ENCODE results near the gene PAM.
"Not testable (repeated sequence)": the region's sequence is repeated elsewhere in the genome, so short reads cannot be mapped to it uniquely, and the experiment has no call there.

Gene PAM

DNA sequence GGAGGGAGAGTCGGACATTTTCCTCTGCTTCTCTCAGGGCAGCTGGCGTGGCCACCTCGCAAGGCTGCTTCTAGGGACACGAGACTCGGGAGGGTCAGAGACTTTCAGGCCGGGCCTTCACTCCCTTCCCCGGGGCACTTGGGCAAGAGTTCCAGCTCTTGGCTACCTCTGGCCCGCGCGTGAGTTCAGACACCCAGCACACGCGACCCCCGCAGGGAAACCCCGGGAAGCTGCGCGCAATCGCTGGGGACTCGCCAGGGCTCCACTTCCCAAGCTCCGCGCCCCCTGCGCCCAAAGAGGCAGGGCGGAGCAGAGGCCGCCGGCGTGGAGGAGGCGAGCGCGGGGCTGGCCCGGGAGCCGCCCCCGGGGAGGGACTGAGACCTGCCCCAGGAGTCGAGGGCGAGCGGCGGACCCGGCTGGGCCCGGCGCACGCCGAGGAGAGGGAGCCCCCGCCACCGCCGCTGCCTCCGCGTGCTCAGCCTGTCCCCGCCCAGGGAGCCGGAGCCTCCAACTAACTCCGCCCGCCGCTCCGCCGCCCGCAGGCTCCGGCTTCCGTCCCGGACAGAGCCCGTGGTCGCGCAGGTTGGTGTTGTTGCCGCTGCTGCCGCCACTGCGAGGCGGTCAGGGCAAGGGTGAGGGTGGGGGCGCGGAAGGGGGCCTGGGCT, at the start of gene PAM:
PAM (plus strand) TSS at position 539 of the 665 bp plus-strand sequence. CDS start 110,891 bp downstream, outside the sequence.
- DNase-seq, result peak; percentile 77

DNA sequence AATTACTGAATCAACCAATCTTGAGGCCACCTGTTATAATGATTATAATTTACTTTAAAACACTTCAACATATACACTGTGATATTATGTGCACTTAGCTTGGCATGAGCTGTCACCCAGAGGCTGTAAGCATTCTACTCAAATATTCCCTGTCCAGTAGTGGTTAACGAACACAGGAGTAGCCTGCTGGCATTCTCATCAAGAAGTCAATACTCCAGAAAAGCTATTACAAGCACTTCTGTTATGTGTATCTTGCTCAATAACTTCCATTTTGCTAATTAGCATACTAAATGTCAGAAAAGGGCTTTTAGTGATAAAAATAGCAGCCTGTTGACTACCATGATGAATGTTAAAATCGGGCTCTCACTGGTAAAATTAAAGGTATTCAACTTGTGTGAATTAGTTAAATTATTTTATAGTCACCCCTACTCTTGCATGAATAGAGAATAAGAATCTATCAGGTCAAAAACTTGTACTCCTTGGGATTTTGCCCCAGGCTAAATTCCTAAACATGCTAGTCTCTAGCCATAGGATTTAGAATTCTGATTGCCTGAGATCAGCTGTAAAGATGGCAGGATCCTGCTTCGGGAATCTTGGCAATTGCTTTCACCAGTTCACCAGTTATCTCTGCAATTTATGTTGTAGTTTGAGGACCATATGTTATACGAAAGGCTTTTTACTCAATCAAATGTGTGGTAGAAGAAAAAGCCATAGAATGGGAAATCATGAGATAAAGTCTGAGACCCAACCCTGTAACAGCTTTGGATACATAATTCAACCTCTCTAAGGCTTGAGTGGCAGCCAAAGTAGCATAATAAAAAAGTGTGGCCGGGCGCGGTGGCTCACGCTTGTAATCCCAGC, 43.4 kb upstream of the PAM start:
- DNase-seq, result no peak

DNA sequence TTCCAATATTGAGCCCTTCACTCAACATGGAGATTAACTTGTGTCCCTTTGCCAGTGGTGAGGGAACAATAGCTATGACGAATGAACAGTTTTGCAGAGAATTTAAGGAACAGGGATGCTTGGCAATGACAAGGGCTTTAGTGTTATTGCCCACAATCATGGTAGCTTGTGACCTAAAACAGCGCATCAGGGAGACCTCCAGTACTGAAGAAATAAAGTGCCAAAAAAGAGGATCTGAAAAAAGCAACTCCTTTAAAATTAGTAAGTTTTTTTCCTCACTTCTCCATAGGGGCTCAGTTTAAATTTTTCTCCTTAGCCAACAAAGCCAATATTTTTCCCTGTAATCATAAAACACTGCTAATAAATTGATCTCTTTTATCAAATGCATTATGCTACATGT, 41.8 kb upstream of the PAM start:
- no peak for DNase-seq

DNA sequence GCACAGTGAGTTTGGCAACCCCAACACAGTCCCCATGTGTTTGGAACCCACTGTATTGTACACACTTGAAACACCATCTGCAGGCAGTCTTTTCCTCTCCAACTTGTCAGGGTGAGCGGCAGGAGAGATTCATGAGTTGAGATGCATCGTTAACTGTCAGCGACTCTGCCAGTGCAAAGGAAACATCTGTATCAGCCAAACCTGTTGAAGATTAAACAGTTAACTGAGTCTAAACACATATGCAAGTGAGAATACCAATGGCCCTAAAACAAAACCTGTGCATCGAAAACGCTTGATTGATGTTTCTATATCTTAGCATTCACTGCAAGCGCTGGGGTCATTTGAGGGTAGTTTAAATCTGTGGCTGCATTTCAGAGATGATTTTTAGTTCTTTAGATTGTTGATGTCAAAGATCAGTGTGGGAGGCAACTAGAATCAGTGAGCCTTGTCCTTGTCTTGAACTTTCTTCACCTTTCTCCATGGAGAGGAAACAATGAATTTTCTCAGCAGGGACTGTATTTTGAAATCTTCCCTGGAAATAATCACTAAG, 41.3 kb upstream of the PAM start:
- no peak for DNase-seq

DNA sequence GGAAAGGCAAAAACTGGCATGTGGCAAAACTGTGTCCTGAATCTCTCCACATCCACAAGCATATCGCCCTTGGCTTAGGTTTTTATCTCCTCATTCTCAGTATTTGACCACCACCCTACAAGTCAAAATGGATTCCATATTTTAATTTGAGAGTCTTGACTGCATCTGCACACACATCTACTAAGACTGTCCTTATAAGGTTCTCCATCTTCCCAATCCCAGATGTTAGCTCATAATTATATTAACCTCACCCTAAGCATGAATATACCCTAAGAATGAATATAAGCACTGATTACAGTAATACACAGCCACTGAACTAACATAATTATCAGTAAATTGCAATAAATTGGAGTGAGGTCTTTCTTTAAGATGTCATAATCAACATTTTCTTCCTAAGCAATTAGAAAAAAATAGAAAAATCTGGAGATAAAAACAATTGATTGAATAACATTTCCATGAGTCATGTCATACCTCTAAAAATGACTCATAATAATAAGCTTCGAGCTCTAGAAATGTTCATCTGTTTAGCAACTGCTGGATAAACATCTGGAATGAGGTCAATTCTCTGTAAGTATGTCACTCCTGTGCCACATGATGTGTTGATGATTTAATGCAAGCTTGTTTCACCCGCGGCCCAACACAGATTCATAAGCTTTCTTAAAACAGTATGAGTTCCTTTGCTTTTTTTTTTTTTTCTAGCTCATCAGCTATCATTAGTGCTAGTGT, 39.9 kb upstream of the PAM start:
- DNase-seq, result no peak

DNA sequence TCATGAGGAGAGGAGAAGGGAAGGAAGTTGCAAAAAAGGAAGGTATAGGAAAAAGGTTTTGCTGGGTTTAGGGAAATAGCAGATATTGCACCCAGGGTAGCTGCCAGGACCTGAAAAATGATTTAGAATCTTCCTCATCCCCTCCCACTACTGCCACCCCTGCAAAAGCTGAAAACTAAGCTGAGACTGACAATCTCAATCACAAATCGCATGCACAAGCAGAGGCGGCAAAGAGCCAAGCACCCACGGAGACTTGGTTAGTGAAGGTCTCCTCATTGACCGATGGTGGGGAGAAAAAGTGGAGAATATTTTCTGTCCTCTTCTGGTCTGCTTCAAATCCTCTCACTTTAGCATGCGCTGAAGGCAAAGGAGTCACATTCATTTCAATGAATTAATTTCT, 39.1 kb upstream of the PAM start:
- no peak for DNase-seq

DNA sequence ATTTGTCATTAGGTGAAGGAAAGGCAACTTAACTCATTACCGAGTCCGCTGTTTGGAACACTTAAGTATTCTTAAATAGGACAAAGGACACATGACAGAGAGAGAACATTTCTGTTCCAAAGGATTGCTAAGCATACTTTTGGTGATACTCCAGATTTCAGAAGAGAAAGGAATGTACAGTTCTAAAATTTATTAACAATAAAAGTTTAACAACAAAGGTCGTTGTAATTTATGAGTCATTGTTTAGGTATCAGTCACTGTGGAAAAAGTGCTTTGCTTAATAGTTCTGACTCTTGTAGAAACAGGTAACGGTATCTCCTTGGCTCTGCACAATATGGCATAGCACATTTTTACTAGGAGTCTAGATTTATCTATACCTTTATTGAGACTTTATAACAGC, 36.3 kb upstream of the PAM start:
- DNase-seq, result no peak

DNA sequence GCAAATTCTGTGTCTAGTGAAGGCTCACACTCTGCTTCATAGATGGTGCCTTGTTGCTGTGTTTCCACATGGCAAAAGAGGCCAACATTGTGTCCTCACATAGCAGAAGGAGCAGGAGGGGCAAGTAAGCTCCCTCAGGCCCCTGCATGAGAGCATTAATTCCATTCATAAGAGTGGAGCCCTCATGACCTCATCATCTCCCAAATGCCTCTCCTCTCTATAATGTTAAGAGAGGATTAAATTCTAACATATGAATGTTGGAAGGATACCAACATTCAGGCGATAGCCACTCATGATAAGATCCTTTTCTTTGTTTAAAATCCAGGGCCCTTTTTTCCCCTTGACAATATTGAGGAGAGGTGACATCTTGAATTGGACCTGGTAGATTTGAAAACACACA, 35.2 kb upstream of the PAM start:
- no peak for DNase-seq

DNA sequence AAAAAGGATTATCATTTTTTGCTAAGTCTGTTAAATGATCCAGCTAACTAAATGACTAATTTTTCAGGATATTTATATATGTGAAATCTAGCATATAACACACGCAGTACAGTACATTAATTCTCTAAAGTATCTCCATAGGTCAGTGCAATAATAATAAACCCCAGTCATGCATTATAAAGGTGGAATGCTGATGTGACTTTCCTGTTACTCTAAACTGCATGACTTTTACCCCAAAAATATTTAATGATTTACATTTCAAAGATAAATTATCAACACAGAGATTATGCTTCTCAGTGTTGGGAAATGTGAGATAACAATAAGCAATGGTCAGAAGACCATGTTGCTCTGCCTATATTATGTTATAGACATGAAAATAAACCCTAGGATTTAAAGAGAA, 34.1 kb upstream of the PAM start:
- no peak for DNase-seq

DNA sequence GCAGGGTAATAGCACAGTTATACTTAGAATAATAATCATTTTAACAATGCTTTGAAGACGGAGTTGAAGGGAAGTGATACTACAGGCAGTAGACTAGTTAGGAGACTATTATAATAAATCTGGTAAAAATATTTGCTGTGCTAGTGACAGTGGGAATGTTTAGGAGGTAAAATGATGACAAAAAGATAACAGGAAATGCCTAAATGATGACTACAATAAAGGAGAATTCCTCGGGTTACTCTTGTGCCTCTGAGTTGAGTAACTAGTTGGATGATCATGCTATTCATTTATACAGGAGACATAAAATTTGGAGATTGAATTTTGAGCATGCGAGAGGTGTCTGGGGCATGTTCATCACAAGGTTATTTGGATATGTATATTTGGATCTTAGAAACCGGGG, 32.2 kb upstream of the PAM start:
- DNase-seq, result no peak

DNA sequence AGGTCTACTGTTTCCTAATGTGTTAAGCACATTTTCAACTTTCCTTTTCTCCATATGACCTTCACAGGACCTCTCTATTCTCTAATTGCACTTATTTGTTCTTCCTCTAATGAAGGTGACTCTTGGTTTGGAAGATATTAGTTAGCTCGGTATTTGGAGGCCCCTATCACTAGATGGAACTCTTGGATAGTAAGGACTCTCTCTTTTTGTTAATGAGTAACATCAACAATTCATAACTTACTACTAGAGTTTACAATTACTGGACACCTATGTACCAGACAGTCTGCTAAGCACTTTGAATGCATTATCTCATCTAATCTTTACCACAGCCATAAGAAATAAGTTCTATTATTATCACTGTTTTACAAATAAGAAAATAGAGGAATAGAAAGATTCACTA, 23.4 kb upstream of the PAM start:
- DNase-seq, result no peak

DNA sequence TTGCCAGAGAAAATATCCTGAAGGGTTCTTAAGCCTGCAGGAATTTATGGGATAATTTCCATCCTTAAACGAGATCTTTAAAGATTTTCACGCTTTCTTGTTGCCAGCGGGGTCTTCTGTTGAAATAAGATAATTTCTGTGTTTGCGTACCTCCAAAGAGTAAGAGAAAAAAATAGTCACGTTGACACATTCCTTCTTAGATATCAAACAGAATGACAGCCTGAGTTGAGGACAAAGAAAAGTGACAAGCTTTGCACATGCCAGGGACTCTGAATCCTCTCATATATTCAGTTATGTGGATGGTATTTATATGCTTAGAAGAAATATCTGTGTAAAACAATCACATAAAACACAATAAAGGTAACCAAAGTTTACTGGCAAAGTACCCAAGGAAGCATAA, 21.6 kb upstream of the PAM start:
- DNase-seq, result no peak

DNA sequence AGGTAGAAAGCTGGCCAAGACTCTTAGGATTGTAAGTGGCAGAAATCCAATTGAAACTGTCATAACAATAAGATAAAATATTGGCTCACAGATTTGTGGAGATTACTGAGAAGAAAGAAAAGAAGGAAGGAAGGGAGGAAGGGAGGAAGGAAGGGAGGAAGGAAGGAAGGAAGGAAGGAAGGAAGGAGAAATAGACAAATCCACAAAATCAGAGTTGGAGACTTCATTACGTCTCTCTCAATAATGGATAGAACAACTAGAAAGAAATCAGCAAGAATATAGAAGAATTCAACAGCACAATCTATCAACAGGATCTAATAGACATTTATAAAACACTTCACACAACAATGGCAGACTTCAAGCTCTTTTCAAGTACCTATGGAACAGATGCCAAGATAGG, 17.9 kb upstream of the PAM start:
- DNase-seq, result no peak

DNA sequence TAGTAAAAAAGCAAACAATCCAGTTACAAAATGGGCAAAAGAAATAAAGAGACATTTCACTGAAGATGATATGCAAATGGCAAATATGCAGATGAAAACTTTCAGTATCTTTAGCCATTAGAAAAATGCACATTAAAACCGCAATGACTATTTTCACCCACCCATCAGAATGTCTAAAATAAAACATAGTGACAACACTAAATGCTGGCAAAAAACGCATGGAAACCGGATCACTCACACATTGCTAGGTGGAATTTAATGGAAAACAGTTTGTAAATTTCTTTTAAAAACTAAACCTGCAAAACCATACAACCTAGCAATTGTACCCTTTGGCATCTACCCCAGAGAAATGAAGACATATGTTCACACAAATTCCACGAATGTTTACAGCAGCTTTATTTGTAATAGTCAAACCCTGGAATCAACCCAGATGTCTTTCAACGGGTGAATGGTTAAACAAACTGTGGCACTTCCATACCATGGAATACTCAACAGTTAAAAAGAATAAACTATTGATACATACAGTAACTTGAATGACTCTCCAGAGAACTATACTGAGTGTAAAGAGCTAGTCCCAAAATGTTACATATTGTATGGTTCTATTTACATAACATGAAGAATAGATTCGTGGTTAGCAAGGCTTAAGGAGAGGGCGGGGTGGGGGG, 17.2 kb upstream of the PAM start:
- DNase-seq, result no peak

DNA sequence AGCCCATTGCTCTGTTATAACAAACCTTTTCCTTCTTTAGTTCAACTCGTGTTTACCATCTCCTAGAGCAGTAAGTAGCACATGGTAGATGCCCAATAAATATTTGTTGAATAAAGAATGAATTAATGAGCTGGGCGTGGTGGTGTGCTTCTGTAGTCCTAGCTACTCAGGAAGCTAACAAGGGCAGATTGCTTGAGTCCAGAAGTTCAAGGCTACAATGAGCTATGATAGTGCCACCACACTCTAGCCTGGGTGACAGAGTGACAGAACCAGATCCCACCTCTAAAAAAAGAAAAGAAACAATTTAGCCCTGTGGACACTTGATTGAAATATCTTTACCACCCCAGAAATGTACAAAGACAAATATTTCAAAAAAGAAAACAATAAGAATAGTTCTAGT, 14.6 kb upstream of the PAM start:
- DNase-seq, result no peak

DNA sequence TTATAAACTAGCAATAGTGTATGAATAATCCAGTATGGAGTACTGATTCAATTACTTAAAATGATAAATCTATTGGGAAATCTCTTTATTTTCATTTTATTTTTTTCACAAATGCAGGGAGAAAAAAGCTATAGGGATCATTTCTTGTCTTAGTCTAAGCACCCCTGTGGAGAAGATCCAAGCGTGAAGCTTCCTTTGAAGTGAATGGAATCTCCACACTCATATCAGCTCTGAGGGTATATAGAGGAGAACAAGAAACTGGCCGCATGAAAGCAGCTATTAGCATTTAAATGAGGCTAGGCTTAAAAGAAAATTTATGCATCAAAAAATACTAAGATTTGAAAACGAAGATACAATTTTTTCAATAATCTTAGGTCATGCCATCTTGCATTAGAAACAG, 12.9 kb upstream of the PAM start:
- no peak for DNase-seq

DNA sequence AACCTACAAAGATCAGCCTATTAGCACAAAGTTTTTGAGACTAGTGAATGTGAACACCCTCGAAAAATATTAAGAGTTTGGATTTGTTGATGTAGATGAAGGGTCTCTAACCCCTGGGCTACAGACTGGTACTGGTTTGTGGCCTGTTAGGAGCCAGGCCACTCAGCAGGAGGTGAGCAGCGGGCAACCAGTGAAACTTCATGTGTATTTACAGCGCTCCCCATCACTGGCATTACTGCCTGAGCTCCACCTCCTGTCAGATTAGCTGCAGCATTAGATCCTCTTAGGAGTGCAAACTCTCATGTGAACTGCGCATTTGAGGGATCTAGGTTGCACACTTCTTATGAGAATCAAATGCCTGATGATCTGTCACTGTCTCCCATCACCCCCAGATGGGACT, 11.2 kb upstream of the PAM start:
- no peak for DNase-seq

DNA sequence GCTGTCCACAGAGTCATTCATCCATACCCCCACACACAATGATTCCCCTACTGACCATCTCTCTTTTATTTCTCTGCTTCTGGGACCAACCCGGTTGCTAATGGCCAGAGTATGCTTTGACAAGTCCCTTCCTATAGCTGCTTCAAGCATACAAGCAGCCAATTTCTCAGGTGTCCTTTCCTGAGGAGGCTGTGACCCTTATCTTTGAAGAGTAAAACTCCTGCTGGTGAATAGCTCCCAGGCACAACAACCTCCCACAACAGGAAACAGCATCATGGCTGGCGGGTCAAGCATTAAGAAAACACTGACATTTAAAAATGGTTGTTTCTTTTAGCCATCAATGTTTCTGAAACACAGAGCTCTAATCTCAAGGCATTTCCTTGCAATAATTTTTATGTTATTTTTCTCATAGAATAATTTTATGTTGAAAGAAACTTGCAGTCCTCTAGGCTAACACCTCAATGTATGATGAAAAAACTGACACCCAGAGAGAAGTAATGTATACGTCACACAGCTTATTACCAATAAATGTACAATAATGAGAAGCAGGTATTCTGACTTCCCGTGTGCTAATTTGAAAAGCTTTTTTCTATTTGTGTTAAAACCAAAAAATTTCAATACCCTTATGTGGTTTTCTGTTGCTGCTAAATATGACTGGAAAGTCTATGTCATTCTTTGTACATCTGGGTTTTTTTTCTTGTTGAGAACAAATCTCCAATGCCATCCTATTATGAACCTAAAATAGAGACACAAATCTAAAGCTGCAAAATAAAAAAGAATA, 7.5 kb upstream of the PAM start:
- DNase-seq, result no peak

DNA sequence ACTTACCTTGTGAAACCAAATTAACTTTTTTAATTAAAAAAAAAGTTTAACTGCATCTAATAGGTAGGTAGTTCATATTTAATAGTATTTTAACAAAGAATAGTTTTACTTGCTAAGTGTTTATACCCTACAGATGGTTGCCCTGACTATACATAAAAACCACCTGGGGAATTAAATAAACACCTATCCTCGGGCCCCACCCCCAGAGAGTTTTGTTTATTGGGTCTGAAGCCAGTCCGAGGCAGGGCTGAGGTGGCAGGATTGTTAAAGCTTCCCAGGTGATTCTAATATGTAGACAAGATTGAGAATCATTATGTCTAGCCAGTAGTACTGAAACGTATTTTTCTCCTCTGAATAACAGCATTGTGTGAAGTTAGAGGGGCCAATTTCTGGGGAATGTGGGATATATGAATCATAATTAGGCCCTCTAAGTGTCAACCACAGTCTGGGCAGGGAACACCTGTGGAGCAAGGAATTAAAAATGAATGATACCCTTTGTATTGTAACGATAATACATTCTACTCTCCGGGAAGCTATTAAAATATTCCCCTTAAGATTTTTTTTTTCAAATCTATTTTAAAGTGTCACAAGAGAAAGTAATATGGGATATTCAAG, 5.6 kb upstream of the PAM start:
- peak; percentile 57 for DNase-seq

DNA sequence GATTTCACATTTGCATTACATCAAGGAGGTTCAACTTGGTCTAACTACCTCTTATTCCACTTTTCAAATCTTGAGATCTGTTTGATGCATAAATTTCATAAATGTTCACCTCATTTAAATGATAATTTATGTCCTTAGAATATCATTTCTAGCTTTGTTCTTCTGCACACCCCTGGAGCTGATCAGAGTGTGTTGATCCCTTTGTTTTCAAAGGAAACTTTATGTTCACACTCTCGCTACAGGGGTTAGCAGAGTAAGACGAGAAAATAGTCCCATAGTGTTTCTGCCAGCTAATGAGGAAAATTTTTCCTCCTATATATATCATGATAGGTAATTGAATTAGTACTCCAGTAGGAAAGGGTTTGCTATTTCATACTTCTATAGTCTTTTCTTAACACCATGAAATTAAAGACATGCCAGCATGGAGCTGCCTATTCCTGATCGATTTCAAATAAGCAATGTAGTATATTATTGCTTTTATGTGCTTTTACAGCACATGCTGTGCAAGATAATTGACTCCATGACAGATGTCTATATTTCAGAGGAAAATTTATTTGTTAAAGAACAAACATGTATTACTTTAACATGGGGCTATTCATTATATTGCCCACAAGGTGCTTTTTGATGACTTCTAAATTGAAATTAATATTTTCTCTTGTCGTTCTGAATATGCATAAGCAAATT, 4.8 kb upstream of the PAM start:
- DNase-seq, result no peak

DNA sequence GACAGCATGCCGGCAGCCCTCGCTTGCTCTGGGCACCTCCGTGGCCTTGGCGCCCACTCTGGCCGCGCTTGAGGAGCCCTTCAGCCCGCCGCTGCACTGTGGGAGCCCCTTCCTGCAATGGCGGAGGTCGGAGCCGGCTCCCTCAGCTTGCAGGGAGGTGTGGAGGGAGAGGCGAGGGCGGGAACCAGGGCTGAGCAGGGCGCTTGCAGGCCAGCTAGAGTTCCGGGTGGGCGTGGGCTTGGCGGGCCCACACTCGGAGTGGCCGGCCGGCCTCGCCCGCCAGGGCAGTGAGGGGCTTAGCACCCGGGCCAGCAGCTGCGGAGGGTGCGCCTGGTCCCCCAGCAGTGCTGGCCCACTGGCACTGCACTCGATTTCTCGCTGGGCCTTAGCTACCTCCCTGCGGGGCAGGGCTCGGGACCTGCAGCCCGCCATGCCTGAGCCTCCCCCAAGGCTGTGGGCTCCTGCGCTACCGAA, 3.2 kb upstream of the PAM start:
- DNase-seq, result not testable (repeated sequence)
